IMR-90 (cell line): ENCODE measurements around the gene CALM1.

Experiments used
- BHLHE40 ChIP-seq: fragments of 150-350 bp; IDR thresholded peaks from 2 replicates; pipeline ENCODE4 v1.6.1; 2016; ENCODE audit warnings: mild to moderate bottlenecking, low read depth, low read length
- CEBPB ChIP-seq: IDR thresholded peaks from 2 replicates; pipeline ENCODE4 v1.6.1; 2012; ENCODE audit warnings: low read depth, low read length, improper control_type of control experiment
- CHD1 ChIP-seq: IDR thresholded peaks from 2 replicates; pipeline ENCODE4 v1.6.1; 2012; ENCODE audit warnings: low read depth, low read length, improper control_type of control experiment
- CTCF ChIP-seq: conservative IDR thresholded peaks from 2 replicates; pipeline ENCODE4 v1.5.1; 2012; ENCODE audit warnings: mild to moderate bottlenecking, low read depth, low read length, improper control_type of control experiment
- ELK1 ChIP-seq: fragments of 150-350 bp; IDR thresholded peaks from 2 replicates; pipeline ENCODE4 v1.6.1; 2016; ENCODE audit warnings: low read depth, mild to moderate bottlenecking, low read length, moderate library complexity, borderline replicate concordance
- MAZ ChIP-seq: IDR thresholded peaks from 2 replicates; pipeline ENCODE4 v1.6.1; 2012; ENCODE audit warnings: low read depth, mild to moderate bottlenecking, low read length, improper control_type of control experiment, moderate library complexity, borderline replicate concordance
- NFE2L2 ChIP-seq: fragments of 150-350 bp; IDR thresholded peaks from 2 replicates; pipeline ENCODE4 v1.6.1; 2016; ENCODE audit warnings: low read depth, mild to moderate bottlenecking, low read length
- POLR2A ChIP-seq: IDR thresholded peaks from 2 replicates; pipeline ENCODE4 v1.6.1; 2012; ENCODE audit warnings: mild to moderate bottlenecking, low read depth, low read length
- RAD21 ChIP-seq: IDR thresholded peaks from 2 replicates; pipeline ENCODE4 v1.6.1; 2012; ENCODE audit warnings: low read length, improper control_type of control experiment
- USF2 ChIP-seq: fragments of 150-350 bp; IDR thresholded peaks from 2 replicates; pipeline ENCODE4 v1.6.1; 2017; ENCODE audit warnings: mild to moderate bottlenecking, antibody characterized with exemption, low read length, low read depth

GRCh38 chr14:90409209-90409730 lies 12.4 kb downstream of the CALM1 start:
- no peak for TF ChIP-seq RAD21
- TF ChIP-seq CTCF: no peak
- TF ChIP-seq USF2: no peak
- TF ChIP-seq MAZ: peak; percentile 85
- TF ChIP-seq POLR2A: no peak
- TF ChIP-seq BHLHE40: no peak
- 0 out of 2 replicates have a peak, but pooled peaks have one; percentile 22 for TF ChIP-seq NFE2L2
- TF ChIP-seq CEBPB: 0 out of 2 replicates have a peak, but pooled peaks have one; percentile 4
- TF ChIP-seq CHD1: no peak
- TF ChIP-seq ELK1: no peak
